Fibroblast of skin of scalp (primary cell): ENCODE data around the gene CNNM1.
A peak's percentile ranks its signal among the peaks of the same experiment; 100 is the strongest.

Experiments
- DNase-seq: peaks from one replicate; pipeline ENCODE4 v3.0.0-alpha.2; 2013

Gene CNNM1

DNA sequence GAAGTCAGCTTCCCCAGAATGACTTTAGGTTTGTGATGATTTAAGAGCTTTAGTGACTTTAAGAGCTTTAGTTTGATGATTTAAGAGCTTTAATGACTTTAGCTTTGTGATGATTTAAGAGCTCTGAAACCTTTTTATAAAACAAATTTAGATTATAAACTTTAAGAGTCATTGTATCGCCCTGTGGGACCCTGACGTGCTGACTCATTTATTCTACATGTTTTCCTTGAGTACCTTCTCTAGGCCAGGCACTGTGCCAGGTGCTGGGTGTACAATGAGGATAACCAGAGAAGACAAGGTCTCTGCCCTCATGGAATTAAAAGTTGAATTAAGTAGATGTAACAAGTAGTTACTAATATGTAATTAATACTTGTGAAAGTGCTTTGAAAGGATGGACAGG lies 45.4 kb downstream of the CNNM1 start:
- DNase-seq, result peak; percentile 46

GRCh38 chr10:99374972-99375371 lies 45.8 kb downstream of the CNNM1 start:
- no peak for DNase-seq

GRCh38 chr10:99375426-99375825 lies 46.3 kb downstream of the CNNM1 start:
- DNase-seq, result no peak

DNA sequence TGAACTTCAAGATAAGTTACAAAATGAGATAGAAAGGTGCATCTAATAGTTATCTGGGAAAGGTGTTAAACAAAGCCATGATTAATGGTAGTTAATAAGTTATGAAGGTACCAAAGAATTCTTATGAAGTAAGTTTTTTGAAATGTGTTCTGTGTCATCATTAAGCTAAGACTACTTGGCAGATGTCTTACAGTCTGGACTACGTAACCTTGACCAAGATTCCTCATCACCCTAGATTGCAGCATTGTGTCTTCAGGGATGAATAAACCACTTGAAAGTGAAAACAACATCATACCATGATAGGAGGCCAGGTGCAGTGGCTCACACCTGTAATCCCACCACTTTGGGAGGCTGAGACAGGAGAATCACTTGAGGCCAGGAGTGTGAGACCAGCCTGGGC lies 53.0 kb downstream of the CNNM1 start:
- no peak for DNase-seq

GRCh38 chr10:99387071-99387470 lies 57.9 kb downstream of the CNNM1 start:
- no peak for DNase-seq

GRCh38 chr10:99387541-99387940 lies 58.4 kb downstream of the CNNM1 start:
- DNase-seq, result no peak

DNA sequence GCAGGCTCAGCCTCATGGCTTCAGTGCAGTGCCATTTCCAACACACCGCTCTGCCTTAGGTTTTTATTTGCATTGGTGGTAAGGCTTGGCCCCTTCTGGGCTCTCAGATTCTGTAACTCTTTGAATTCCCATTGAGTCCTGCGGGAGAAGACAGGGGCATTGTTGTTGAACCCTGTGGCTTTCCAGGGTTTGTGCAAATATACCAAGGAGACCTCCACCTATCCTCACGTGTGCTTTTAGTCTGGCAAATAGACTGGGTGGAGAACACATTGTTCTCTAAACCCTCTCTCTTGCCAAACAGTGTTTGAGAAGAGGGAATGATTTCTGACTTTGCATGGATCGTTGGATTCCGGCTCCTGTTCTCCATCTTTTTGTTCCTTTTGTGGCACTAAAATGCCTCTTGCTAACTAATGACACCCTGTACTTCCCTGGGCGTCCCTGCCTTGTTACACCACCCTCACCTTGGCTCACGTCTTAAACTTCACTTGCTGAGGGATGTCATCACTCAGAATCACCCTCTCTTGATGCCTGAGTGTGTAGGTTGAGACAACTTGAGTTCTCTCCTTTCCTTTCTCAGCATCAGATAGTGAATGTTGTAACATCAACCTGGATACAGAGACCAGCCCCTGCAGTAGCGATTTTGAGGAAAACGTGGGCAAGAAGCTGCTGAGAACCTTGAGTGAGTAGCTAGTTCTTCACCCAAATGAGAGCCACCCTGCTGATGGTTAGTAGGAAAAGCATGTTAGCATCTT lies 60.7 kb downstream of the CNNM1 start:
- DNase-seq, result no peak

GRCh38 chr10:99391346-99391745 lies 62.2 kb downstream of the CNNM1 start:
- DNase-seq, result no peak

DNA sequence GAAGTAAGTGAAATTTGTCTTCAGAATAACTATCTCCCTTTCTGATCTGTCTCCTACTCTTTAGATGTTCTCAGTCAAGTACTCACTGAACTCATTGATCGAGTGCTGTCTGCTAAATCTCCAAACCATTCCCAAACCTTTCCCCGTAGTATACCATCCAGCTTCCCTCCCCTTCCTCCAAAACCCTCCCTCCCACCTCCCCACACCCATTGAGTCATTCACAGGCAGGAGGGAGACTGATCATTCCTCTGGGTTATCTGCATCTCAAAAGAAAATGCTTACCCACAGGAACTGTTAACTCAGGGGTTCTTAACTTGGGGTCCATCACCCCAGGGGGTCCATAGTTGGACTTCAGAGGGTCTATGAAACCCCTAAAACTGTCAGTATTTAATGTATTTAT lies 63.9 kb downstream of the CNNM1 start:
- DNase-seq, result no peak

- DNase-seq, result no peak
Observed at GRCh38 chr10:99393683-99394082, 64.5 kb downstream of the CNNM1 start.

DNA sequence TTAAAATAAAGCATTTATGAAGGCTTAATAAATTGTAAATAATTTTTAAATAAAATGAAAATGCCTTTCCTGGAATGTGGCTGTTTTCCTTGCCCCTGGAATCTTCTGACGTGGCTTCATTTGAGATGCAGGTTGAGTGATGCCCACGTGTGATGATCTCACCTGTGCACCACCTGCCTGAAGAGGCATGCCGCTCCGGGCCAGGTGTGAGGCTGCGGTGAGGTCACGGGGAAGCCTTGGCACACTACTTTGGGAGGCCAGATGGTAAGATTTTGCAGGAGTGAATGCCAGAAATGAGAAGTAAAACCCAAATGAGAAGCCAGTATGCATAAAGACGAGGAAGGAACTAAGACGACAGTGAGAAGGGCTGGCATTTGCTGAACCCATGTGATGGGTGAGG lies 65.1 kb downstream of the CNNM1 start:
- DNase-seq, result no peak

DNA sequence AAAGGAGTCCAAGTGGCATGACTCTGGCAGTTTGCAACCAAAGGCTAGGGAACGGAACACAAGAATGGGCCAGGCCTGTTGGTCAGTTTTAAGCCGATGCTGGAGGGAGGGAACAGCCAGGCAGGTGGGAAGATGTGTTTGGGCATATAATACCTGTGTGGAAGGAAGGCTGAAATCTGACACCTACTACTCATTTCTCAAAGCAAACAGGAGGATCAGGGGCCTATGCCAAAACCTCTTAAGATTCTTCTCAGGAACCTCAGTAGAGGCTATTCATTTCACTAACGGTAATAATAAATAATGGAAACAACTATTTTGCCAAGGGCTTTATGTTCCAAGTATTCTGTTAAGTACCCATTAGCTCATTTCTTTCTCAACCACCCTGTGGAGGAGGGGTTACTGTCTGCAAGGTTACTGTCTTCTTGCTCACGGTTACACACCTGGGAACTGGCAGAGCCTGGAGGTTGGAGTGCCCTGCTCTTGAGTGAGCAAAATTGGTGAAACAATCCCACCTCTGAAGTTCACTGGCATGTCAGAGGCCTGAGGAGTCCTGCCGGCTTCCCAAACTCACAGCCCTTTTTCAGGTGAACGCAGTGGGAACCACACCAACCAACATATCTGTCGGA lies 65.7 kb downstream of the CNNM1 start:
- DNase-seq, result no peak

DNA sequence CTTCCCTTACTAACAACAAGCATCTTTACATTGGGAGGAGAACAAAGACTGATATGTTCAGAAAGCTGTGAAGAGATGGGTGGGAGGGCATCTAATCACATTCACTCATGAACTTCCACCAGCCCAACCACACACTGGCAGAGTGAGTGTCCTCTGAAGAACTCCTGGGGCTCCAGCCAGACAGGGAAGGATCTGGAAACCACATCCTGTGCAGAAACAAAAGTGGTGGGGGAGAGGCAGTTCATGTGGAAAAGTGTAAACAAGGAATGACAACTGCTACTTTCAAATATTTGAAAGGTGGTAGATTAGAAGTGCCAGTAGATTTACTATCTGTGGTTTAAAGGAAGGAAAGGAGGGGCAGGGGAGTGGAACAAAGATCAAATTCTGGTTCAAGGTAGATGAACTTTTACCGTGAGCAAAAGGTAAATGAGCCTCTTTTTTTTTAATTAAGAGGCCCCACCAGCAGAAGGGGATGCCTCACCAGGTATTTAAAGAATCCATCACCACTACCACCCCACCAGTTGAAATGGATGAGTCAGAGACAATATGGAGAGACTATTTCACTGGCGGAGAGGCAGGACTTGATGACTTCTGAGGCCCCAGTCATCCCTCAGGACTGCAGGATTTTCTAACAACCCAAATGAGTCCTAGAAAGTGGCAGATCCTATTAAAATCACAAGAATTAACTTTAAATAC lies 66.7 kb downstream of the CNNM1 start:
- DNase-seq, result peak; percentile 80

GRCh38 chr10:99396471-99396870 lies 67.3 kb downstream of the CNNM1 start:
- peak; percentile 43 for DNase-seq

GRCh38 chr10:99399664-99400063 lies 70.5 kb downstream of the CNNM1 start:
- DNase-seq, result no peak

DNA sequence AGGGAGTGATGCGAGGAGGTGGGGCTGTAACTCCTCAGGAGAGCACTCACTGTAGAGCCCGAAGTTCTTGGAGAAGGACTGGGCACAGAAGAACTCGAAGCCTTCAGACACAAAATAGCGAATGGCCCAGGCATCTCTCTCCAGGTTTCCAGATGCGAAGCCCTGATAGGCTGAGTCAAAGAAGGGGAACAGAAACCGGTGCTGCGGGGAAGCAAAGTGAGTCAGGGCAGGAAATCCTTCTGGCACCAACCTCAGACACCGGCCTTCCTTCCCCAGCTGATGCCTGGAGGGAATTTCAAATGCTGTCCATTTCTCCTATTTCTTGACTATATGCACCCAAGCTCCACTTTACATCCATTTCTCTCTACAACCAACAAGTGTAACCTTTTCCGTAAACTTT lies 74.5 kb downstream of the CNNM1 start:
- no peak for DNase-seq

DNA sequence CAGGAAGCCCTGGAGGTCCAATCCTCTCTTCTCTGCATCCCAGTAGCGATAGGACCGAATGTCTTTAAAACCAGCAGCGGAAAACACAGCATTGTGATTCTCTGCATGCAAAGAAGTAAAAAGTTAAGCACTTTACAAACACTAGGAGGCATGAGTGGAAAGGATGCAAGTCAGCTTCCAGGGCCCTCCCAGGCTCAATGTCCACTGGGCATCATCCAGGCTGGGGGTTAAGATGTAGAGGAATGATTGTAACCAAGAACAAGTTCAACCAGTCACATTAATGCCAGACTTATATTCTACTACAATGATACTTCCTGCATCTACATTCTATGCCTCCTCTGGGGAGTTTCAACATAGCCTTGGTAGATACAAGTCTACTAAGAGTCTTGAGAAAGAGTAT lies 77.0 kb downstream of the CNNM1 start:
- DNase-seq, result no peak

GRCh38 chr10:99410146-99410545 lies 81.0 kb downstream of the CNNM1 start:
- DNase-seq, result no peak

- DNase-seq, result no peak
Observed at GRCh38 chr10:99410876-99411275, 81.7 kb downstream of the CNNM1 start.

DNA sequence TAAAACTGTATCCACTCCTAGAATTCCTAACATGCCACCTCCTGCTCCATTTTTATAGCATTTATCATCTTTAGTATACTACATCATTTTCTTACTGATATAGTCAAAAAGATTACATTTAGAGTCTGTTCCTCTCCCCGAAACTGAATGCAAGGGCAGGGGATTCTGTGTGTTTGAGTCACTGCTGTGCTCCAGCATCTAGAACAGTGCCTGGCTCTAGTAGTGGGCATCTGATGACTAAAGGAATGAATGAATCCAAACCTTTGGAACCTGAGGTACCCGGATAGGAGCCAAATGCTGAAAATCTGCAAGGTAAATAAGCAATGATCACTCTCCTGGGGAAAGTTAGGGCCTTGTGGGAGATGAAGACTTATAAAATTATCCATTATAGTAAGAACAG lies 82.4 kb downstream of the CNNM1 start:
- no peak for DNase-seq

DNA sequence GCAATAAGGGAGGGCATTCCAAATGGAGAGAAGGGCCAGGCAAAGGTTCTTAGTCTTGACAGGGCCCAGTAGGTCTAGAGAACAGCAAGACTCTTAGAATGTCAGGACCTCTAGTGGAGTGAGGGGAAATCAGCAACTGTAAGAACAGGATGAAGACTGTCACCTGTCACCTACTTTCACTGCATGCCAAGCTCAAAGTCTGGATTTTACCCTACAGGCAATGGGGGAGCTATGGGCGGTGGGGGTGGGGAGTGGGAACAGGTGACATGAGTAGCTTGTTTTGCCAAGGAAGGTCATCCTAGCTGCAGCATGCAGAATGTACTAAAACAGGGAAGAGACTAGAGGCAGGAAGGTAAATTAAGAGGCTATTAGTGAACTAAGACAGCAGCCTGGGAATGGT lies 82.9 kb downstream of the CNNM1 start:
- DNase-seq, result no peak

DNA sequence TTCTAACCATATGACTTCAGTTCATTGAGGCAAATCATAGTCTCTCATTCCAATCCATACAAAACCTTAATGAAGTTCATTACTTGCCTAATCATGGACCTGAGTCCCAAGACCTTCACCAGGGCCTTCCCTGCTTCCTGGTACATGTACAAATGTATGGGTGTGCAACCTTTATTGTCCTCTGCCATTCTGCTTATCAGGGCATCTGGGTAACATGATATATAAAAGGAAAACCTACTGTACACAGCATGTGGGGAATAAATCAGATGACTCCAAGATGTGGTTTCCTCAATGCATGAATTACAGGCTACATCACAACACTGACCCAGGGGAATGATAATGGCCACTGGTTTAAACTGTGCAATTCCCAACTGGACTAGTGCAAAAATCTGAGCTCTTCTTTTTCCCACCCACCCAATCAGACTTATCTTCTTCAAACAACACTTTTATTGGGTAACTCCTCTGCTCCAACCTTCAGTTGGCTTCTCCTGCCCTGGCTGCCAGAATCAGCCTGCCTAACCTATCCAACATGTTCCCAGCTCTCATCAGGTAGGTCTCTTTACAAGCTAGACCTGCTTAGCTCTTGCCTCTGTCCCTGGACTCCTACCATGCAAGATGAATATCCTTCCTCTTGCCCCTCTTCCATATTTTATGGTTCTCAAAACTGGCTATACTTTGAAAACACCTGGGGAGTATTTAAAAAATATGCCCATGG lies 89.9 kb downstream of the CNNM1 start:
- DNase-seq, result no peak

- DNase-seq, result no peak
Observed at GRCh38 chr10:99419688-99420087, 90.5 kb downstream of the CNNM1 start.
